ENCODE results near the gene DNAJB13.

The DNAJB13 gene

DNA sequence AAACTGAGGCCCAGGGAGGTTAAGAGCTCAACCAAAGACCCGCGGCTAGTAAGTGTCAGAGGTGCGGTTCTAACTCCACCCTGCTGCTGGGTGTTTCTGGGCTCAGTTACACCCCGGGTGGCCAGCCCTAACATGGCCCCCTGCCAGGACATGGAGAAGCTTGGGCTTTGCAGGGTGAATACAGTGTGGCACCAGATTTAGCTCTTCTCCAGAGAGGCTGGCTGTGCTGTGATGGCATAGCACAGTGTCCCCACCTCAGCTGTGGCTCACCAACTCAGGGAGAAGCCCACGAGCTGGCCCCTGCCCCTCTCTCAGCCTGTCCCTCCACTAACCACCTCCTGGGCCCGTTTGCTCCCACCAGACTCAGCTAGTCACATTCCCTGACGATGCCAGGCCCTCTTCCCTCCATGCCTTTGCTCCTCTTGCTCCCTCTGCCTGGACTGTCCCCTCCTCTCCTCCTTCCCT is 51.0 kb downstream of the DNAJB13 start:
- no peak for DNase-seq

DNA sequence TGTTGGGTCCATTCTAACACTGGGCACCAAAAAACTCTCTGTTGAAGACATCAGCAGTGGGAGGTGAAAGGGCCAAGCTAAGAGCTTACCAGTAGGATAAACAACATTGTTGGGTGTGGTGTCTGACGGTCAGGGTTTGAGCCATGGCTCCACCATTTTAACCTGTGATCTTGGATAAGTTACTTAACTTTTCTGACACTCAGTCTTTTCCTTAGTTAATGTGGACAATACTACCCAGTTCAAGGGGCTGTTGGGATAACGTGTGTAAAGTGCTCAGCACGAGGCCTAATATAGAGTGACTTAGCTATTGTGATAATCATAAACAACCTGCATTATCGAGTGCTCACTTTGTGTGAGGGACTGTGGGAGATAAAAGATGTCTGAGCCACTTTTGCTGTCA is 52.0 kb downstream of the DNAJB13 start:
- DNase-seq, result no peak

DNA sequence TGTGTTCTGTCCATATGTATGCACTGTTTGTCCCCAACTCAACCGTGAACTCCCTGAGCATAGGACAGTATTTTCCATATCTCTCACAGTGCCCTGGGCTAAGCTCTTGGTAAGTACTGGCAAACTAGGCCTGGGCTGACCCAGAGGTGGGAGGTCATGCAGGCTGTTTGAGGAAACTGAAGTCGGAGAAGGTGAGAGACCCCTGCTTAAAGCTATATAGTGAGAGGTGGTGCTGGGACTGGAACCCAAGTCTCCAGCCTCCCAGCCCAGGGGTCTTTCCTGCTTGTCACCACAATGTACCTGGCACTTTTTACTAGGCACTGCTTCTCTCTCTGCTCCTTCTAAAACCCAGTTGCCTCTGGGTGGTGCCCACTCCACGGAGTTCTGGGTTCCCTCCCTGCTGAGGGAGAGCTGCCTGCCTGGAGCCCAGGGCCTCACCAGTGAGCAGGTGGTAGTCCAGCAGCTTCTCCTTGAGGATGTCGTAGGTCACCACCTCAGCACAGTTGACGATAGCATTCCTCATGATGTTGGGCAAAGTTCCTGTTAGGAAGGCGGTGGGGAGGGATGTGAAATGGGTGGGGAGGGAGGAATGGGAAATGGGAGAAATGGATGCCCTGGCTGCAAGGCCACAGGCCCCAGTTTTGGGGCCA is 53.3 kb downstream of the DNAJB13 start:
- no peak for DNase-seq

DNA sequence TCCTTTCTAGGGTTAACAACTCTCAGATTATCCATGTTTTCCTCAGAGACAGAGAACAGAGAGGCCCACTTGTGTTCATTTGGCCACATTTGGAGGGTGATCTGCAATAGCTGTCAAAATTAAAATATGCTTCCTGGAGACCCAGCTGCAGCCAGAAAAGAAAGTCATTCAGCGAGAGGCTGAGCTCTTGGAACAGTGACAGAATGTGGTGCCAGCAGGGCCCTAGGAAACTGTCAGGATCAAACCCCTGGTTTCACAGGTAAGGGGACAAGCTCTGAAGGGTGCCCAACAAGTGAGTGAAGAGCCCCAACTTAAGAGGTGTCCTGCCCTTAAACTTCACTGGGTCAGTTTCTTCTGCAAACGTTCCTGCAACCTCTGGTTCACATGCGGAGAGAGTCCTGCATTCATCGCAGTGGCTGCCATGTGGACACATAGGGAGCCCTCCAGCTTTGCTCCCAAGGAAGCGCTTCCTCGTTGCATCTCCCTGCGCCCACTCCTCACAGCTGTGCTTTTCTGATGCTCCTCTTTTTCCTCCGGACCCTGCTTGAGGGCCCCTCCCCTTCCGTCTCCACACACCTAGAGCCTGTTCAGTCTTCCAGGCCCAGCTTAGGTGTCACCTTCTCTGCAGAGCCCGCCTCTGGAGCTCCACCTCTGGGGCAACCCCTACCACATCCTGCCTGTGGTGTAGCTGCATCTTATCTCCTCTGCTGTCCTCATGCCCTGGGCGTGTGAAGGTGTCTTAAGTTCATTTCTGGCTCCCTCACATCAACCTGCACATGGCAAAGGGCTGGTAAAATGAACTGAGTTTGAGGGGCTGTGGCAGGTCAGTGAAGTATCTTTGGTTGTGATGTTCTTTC is 54.2 kb downstream of the DNAJB13 start:
- no peak for DNase-seq

DNA sequence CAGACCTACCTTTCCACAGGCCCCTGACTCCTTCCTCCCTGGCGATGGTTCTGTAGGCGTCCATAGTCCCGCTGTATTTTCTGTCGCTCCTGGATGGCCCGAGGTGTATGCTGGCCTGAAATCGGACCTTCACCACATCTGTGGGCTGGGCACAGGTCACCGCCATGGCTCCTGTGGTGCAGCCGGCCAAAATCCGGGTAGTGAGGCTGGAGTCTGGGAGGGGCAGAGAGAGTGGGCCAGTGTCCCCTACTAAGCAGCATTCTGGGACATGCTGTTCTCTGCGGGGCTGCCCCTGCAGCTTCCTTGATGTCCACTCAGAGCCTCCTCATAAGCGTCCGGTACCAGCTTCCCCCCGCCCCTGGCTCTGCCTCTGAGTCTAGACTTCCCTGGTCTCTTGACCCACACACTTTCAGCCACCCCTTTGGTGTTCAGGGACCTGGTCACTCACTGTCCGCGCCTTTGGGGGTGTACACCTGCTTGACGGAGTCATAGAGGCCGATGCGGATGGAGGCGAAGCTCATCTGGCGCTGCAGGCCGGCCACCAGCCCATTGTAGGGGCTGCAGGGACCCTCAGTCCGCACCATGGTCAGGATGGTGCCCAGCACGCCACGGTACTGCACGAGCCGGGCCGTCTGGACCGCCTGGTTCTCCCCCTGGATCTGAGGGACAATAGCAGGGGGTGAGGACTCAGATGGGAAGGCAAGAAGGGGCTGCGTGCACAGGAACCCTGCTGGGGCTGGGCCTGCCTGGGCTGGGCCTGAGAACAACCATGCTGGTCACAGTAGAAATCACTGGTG is 55.1 kb downstream of the DNAJB13 start:
- no peak for DNase-seq

DNA sequence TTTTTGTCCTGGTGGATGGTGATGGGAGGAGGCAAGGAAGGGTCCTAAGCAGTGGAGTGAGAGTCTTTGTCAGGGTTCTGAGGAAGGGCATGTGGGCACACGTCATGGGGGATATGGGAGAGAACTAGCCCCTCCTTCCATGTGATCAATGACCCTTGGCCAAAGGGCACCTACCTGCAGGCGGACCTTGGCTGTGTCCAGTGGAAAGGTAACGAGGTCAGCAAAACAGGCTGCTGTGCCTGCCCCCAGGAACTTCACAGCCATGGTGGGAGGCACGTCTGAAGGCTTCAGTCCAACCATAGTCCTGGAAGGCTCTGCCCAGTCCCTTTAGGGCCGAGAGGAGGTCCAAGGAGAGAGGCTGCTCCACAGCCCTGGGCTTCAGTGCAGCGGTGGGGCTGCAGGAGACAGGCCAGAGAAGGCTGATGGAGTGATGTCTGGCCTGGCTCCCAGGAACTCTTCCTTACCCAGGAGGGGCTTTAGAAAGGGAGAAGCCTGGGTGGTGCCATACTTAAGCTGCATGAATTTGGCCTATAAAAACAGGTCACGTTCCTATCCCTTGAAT is 56.0 kb downstream of the DNAJB13 start:
- DNase-seq, result no peak

DNA sequence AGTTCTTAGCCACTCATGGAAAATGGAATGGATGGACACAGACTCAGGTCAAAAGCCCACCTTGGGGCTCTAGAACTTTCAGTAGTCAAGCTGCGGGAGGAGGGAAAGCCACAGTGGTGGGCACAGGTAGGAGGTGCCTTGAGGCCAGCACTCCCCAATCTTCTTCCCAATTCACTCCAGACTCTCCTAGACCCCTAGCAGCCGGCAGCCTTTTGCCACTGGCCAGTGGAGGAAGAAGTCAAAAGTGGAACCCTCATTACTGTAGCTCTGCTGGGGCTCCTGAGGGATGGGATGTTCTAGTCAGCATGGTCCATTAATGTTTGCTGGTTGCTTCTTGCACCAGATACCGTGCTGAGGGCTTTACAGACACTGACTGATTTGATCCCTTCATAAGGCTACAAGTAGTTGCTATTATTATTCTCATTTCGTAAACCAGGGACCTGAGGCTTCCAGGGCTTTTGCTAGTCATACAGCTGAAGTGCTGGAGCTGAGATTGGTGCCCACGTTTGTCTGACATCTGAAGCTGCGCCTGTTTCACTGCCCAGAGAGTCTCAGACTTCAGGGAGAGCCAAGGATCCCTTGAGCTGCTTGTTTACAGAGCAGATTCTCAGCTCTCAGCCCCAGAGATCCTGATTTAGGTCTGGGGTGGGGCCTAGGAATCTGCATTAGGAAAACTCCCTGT is 57.0 kb downstream of the DNAJB13 start:
- DNase-seq, result no peak

DNA sequence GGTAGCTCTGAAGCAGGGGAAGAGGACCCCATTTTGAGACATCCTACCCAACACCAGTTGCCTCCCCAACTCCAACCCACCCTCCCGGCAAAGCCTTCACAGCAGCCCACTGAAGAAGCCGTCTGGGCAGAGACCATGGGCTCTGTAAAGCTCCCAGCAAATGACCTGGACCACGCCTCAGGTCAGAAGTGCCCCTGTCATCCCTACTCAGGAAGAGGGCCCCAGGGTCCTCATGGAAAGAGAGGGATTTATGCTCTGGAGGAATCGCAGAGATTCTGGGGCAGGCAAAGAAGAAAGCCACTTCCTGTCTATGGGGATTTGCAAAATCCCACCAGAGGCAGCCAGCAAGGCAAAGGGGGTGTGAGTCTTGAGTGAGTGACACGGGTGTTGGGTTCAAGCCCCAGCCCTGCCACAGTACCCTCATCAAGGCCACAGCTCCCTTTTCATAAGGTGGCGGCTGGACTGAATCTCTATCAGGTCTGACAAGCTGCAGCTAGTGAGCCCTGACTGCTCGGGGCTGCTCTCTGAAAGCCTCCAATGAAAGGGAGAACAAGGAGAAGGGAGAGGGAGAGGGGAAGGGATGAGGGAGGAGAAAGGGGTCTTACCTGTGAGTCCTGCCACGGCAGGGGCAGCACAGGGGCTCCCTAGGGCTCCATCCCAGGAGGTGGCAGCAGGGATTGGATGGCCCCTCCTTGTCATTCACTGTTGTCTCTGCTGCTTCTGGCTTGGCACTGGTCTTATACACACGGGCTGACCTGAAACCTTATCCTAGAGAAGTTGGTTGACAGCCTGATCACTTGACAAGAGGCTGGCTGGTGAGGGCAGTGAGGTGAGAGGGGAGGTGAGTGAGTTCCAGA is 57.8 kb downstream of the DNAJB13 start, which contains the start of gene UCP3:
TSS of gene UCP3 (minus strand) at position 713 of the 857 bp plus-strand sequence. CDS start 2,043 bp downstream, outside the sequence.
- no peak for DNase-seq

DNA sequence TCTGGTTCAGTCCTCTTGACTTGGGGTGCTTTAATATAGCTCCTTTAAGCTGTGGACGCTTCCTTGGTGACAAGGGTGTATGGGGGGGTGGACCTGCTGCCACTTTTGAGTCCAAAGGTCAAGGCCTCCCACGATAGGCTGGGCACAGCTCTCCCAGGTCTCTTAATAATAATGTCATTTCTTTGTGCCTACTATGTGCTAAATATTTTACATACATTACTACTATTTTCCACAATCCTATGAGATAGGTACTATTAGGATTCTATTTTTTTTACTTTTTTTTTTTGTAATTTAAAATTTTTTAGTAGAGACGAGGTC is 58.4 kb downstream of the DNAJB13 start:
- no peak for DNase-seq

DNA sequence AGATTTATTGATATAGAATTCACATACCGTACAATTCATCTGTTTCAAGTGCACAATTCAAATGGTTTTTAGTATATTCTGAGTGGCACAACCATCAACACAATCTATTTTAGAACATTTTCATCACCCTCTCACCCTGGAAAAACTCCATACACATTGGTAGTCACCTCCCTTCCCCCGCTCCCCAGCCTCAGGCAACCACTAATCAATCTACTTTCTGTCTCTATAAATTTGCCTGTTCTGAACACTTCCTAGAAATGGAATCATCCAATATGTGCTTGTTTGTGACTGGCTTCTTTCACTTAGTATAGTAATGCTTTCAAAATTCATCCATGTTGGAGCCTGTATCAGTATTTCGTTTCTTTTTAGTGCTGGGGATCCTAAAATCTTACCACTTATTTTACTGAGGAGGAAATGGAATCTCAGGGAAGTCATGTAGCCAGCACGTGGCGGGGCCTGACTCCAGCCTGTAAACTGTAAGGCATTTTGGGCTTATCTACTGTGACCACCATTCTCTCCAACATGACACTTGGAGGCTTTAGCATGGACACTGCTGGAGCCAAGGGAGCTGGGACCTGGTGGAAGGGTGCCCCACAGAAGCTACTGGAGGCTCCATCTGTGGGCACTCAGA is 59.0 kb downstream of the DNAJB13 start:
- no peak for DNase-seq

DNA sequence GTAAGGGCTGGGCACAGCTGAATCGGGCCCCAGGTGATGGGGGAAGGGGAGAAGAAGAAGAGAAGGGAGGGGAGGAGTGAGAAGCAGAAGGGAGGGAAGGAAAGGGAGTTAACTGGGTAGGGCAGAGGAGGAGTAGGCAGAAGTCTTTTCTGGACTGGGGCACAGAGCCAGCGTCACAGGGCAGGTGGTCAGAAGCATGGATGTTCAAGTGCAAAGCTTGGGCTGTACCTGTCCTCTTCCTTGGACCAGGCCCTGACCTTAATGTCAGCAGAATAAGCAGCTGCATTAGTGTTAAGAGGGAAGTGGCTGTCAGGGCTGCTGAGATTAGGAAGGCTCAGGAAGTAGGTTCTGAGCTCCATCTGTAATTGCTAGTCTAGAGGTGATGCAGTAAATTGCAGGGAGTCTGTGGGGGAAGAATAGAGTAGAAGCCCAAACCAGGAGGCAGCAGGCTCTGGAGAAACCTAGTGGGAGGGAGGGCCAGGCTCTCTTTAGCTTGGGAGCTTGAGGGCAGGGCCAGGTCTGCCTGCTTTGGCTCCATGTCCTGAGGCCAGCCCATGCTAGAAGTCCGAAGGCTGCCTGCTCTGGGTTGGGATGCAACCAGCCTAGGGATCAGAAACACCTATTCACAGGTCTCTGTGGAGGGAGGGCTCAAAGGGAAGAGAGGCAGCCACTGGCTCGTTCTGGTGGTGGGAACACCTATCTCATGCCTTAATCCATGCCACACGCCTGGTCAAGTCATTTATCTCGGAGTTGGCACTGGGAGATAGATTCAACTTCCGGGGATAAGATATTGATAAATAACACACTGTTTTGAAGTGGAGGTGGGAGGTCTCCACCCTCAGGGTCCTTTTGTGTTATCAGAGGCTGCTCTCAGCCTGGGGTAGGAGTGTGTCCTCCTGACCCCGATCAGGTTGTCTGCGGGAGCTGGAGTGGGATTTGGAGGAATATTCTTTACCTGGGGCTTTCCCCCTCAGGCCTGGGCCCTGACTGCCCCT is 59.8 kb downstream of the DNAJB13 start:
- DNase-seq, result no peak

DNA sequence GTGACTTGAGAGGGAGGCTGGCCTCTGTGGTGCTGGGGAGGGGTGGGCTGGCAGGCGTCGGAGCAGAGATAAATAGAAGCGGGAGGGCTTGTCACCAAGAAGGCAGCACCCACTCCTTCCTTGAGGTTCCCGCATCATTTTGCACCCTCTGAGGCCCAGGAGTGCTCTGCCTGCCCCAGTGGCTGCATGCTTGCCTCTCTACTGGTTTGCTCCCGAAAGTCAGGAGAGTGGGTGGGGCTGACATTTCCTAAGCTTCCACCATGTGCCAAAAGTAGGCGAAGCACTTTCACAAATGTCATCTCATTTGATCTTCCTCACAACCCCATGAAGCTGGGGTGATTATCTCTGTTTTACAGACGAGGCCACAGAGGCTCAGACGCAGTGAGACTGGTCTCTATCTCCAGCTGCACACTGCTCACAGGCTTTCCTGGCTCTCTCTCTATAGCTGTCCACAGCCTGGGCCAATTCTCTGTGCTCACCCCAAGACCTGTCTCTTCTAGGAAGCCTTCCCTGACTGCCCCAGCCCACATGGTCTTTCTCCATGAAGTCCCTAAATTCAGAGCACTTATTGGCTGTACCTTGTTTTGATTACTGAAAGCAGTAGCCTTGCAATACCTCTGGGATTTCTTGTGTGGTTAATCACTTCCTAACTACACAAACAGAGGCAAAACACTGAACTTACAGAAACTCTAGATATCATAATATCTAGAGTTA is 60.7 kb downstream of the DNAJB13 start:
- DNase-seq, result no peak

DNA sequence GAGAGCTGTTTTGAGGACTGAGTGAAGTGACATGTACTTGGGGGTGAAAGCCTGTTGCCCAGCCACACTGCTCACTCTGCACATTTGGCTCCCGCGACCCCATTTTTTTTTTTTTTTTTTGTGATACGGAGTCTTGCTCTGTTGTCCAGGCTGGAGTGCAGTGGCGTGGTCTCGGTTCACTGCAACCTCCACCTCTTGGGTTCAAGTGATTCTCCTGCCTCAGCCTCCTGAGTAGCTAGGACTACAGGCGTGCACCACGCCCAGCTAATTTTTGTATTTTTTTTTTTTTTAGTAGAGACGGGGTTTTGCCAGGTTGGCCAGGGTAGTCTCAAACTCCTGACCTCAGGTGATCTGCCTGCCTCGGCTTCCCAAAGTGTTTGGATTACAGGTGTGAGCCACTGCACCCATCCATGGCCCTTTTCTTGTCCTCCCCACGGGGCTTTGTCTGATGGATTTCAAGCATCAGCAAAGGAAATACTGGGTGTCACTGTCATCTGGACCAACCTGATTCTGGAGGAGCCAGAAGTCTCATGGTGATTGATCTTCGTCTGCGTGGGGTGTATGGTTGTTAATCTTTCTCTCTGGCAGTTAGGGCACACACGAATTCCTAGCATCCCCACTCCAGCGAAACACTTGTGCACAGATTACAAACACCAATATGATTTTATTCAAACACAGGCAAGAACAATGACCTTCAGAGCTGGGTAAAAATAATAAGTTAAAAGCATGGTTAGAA is 61.4 kb downstream of the DNAJB13 start:
- no peak for DNase-seq

DNA sequence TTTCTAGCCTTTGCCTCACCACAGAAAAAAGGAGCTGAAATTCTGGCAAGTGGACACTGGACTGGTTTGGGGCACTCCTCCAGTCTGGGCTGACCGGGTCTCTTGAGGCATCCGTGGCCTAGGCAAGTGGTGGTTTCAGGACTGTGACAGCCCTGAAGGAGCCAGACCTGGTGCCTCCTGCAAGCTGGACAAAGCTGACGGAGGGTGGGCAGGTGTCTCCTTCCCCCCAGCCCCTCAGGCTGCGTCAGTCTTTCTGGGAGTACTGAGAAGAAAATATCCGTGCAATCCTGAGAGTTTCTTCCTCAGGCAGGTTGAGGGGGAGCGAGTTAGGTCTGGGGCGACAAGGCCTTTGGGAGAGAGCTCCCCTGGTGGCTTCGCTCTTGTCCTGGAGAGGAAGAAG is 62.3 kb downstream of the DNAJB13 start:
- DNase-seq, result no peak

DNA sequence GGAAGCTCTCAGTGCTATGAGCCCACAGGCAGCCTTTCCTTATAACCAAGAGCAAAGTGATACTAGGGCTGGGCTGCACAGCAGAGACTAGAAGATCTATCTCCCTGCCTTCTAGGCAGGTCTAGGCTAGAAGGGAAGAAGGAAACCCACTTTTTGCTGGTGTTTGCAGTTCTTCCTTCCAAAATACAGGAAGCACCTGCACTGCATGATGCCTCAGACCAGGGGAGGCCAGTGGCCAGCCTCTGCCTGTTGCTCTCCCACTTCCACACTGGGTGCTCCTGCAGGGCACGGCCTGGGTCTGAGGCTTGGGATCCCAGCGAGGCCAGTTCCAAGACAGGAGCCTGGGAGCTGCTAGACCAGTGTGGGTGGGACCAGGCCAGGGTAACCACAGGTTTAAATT is 64.1 kb downstream of the DNAJB13 start:
- no peak for DNase-seq

DNA sequence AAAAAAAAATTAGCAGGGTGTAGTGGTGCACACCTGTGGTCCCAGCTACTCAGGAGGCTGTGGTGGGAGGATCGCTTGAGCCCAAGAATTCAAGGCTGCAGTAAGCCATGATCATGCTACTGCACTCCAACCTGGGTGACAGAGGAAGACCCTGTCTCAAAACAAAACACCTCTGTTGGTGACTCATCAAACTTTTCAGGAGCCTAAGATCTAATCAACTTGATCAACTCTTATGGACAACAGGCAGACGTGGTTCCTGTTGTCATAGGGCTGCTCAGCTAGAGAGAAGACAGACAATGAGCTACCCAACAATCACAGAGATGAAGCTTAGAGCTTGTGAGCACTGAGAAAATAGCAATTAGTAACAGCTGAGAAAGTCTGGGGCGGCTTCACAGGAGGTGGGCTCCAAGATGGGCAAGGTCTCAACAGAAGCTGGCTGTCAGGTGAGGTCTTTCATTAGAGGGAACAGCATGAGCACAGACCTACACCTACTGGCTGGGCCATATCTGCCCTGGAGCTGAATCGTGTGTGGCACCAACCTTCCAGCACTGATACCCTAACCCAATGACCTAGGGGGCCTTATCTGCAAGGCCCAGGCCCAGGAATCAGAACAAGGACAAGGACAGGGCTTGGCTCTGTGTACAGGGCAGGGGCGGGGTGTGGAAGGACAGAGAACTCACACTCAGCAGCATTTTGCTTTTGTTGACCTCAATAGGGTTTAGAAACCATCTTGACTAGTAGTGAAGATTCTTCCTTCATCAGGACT is 65.3 kb downstream of the DNAJB13 start:
- no peak for DNase-seq

DNA sequence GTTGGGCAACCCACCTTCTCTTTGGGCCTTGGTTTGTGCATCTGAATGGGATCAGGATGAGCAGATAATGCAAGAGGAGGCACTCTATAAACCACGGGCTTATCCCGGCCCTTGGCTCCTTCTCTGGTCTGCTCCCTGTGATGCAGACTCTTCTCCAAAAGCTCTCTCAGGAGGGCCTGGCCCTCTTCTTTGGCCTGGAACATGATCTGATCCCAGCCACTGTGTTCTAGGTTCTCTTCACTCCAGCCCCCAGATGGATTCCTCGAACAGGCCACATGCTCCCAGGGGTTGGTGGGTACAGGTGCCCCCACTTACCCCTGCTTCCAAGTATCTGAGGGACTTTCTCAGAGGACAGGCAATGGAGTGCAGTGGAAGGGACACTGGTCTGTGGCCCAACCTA is 66.8 kb downstream of the DNAJB13 start:
- no peak for DNase-seq

All from midbrain (tissue), 1 donor.